Measurements from ENCODE around the gene NCEH1. TPM values are rescaled to one million over a fixed set of nuclear protein-coding genes. Genes with fewer than 3 reads are reported as not detected.
A peak's percentile ranks its signal among the peaks of the same experiment; 100 is the strongest.

The NCEH1 gene
- total and polyA plus RNA-seq, 9 of the 15 experiments (the other 6 are each of a cell fraction or from before 2014, with no cell fraction given): 1.3 to 5.0 (median 2.8) TPM

DNA sequence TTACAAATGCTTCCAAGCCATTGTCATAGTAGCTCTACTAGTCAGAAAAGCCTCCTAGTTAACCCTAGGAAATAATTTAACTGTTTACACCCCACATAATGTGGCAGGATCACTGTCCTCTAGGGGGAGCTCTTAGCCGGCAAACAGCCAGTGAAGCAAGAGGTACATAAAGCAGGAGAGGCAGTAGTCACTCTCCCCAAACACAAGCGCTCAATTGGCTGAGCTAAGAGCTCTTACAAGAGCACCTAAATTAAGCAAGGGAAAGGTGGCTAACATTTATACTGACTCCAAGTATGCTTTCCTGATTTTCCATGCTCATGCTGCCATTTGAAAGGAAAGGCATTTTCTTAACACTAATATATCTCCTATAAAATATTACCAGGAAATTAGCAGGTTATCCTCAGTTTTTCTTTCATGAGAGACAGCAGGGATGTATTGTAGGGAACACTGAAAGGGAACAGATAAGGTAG, 37.6 kb downstream of the NCEH1 start:
- intact Hi-C loops (cut with micrococcal nuclease) (loop anchor here (1.0 to 10.0 kb wide), 5 partner anchors 38 to 1708 kb away; partner anchors contain the start of genes ECT2 and NCEH1), in situ Hi-C loops (cut with MboI) (no loop called here)
- ChIA-PET POLR2A (interaction anchor here (0.5 to 0.6 kb wide), 2 partner anchors 66 to 386 kb away, joined by 3 read pairs; no protein-coding TSS in a partner anchor), CTCF (ENCODE audit: low intra/inter-chr PET ratio) (interaction anchor here (1.7 kb wide), 1 partner anchor 37 kb away, joined by 4 read pairs; the partner anchor contains the start of gene NCEH1)
- no TSS peak for BruUV-seq (replicated peaks)
- Histone ChIP-seq H4K20me1 (replicated peaks; ENCODE audit: control insufficient read depth, insufficient read depth, low read length) (no peaks in the 10 kb centered on the region), H3K9me3 (replicated peaks; ENCODE audit: control insufficient read depth, insufficient read depth, low read depth, low read length) (no peaks in the 10 kb centered on the region), H3K79me2 (ENCODE audit: control insufficient read depth, insufficient read depth, low read length) (no peaks in the 10 kb centered on the region), H3K36me3 (ENCODE audit: control insufficient read depth, insufficient read depth, low read length) (no peaks in the 10 kb centered on the region), H3K4me2 (ENCODE audit: insufficient read depth, low read length) (no peak overlapping the region), H3K9me1 (ENCODE audit: control insufficient read depth, insufficient read depth, low read length) (no peaks in the 10 kb centered on the region), H2AFZ (ENCODE audit: low read depth, low read length) (no peak overlapping the region), H3K9ac (ENCODE audit: insufficient read depth in 1 of 2, low read depth in 2 of 2, low read length in 2 of 2) (no peak overlapping the region), H3K27me3 (ENCODE audit: control insufficient read depth in 2 of 2, insufficient read depth in 2 of 2, low read length in 2 of 2) (no peaks in the 10 kb centered on the region), H3K4me1 (replicated peaks in 1 of 2; ENCODE audit: control insufficient read depth in 2 of 2, insufficient read depth in 2 of 2, low read length in 2 of 2) (no peaks in the 10 kb centered on the region), H3K27ac (ENCODE audit: extremely low read depth, low read depth, low read length) (no peak overlapping the region), H3K4me3 (no peak overlapping the region)
- FAIRE-seq (peak; percentile 90), DNase-seq (ENCODE audit: extremely low read depth in 1 of 4, low spot score in 3 of 4) (peak; percentile 28 to 85 (median 50)), ATAC-seq (peak; percentile 98)
- WGBS (ENCODE audit: insufficient coverage, low coverage, missing lambda C conversion rate): 3% methylated on average over 2 of the region's 2 CpGs
- peak; percentile 81 to 85 (median 82) for TF ChIP-seq CTCF (IDR thresholded peaks at IDR 0.05 in 2 of 3, conservative IDR thresholded peaks at IDR 0.05 in 1 of 3; ENCODE audit: insufficient read depth in 2 of 3, low read depth in 1 of 3, low read length in 3 of 3)
- peak; percentile 69; the same call in 1 of the 2 replicates for TF ChIP-seq BCOR (IDR thresholded peaks at IDR 0.05)
- TF ChIP-seq, protein P1, sequence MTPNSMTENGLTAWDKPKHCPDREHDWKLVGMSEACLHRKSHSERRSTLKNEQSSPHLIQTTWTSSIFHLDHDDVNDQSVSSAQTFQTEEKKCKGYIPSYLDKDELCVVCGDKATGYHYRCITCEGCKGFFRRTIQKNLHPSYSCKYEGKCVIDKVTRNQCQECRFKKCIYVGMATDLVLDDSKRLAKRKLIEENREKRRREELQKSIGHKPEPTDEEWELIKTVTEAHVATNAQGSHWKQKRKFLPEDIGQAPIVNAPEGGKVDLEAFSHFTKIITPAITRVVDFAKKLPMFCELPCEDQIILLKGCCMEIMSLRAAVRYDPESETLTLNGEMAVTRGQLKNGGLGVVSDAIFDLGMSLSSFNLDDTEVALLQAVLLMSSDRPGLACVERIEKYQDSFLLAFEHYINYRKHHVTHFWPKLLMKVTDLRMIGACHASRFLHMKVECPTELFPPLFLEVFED (CRISPR knock-in tag; conservative IDR thresholded peaks at IDR 0.05): no peak
- TF ChIP-seq CREM (IDR thresholded peaks at IDR 0.05; ENCODE audit: low read depth): 0 out of 2 replicates have a peak, but pooled peaks have one; percentile 9
- no peak for TF ChIP-seq KDM2B (CRISPR knock-in tag; IDR thresholded peaks at IDR 0.05)
- peak; percentile 50; the same call in 1 of the 2 replicates for TF ChIP-seq CC2D1A (IDR thresholded peaks at IDR 0.05)
- peak; percentile 12; the same call in 1 of the 2 replicates for TF ChIP-seq KLF16 (IDR thresholded peaks at IDR 0.05)
- no peak for TF ChIP-seq MECOM (CRISPR knock-in tag; IDR thresholded peaks at IDR 0.05)
- no peak for TF ChIP-seq NR3C1 (CRISPR knock-in tag; IDR thresholded peaks at IDR 0.05)
- TF ChIP-seq, protein P2, sequence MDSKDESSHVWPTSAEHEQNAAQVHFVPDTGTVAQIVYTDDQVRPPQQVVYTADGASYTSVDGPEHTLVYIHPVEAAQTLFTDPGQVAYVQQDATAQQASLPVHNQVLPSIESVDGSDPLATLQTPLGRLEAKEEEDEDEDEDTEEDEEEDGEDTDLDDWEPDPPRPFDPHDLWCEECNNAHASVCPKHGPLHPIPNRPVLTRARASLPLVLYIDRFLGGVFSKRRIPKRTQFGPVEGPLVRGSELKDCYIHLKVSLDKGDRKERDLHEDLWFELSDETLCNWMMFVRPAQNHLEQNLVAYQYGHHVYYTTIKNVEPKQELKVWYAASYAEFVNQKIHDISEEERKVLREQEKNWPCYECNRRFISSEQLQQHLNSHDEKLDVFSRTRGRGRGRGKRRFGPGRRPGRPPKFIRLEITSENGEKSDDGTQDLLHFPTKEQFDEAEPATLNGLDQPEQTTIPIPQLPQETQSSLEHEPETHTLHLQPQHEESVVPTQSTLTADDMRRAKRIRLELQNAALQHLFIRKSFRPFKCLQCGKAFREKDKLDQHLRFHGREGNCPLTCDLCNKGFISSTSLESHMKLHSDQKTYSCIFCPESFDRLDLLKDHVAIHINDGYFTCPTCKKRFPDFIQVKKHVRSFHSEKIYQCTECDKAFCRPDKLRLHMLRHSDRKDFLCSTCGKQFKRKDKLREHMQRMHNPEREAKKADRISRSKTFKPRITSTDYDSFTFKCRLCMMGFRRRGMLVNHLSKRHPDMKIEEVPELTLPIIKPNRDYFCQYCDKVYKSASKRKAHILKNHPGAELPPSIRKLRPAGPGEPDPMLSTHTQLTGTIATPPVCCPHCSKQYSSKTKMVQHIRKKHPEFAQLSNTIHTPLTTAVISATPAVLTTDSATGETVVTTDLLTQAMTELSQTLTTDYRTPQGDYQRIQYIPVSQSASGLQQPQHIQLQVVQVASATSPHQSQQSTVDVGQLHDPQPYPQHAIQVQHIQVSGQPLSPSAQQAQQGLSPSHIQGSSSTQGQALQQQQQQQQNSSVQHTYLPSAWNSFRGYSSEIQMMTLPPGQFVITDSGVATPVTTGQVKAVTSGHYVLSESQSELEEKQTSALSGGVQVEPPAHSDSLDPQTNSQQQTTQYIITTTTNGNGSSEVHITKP (IDR thresholded peaks at IDR 0.05; ENCODE audit: partially characterized antibody): no peak
- TF ChIP-seq DEAF1 (CRISPR knock-in tag; IDR thresholded peaks at IDR 0.05): peak; percentile 54
- TF ChIP-seq RAD21 (CRISPR knock-in tag; conservative IDR thresholded peaks at IDR 0.05 in 1 of 2, IDR thresholded peaks at IDR 0.05 in 1 of 2): peak; percentile 67 to 82
- 0 out of 2 replicates have a peak, but pooled peaks have one; percentile 32 for TF ChIP-seq HDAC2 (IDR thresholded peaks at IDR 0.05)
